ENCODE results near the gene HIRA. TPM values are rescaled to one million over a fixed set of nuclear protein-coding genes. Genes with fewer than 3 reads are reported as not detected.
A peak's percentile ranks its signal among the peaks of the same experiment; 100 is the strongest.

HIRA gene
- total RNA-seq, 2 donors from 2014 or later: 15.3 to 21.8 TPM

DNA sequence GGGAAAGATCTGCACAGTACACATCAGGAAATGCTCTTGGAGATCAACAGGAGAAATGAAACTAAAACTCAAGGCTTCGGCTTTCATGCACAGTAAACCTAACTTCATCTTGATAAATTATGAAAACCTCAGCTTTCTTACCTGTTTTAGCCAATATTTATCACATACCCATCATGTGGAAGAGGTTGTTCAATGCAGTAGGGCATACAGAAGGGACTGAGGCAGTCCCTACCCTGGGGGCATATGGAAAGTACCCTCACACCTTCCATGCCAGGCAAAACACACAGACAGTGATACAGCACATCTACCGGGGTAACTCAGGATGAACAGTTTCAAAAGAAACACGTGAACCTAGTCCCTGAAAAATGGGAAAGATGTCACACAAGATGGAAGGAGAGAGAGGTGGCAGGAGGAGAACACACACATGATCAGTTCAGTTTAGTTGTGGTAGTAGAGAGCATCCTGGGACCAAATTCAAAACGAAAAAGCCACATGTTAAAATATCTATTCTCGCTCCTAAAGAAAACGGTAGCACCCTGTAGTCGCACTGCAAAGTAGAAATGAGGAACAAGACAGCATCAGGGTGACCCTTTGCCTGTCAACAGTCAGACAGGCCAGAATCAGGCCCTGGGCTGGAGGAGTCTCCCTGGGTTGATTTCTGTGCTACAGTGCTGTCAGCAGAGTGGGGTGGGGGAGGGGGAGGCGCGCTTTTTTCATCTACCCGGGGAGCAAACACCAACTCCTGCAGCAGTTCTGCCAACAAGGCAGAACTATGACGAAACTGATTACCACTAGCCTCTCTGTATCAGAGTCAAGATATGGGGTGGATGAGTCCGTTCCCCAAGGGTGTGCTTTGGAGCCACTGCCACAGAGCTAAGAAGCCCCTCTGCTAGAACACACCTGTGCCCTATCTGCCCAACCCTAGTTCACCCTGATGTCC is 1.3 kb downstream of the HIRA start:
- DNase-seq (ENCODE audit: low spot score): no peak
- TF ChIP-seq POLR2A (IDR thresholded peaks at IDR 0.05) (no peak), POLR2AphosphoS5 (IDR thresholded peaks at IDR 0.05) (no peak), CTCF (IDR thresholded peaks at IDR 0.05) (no peak)

GRCh38 chr22:19424186-19424500 is 7.4 kb downstream of the HIRA start:
- Histone ChIP-seq H3K27me3 (replicated peaks; ENCODE audit: insufficient read depth) (no peaks in the 10 kb centered on the region), H3K4me3 (no peak overlapping the region), H3K4me1 (replicated peaks) (no peaks in the 10 kb centered on the region), H3K27ac (no peak overlapping the region), H3K9me3 (no peaks in the 10 kb centered on the region), H3K36me3 (no peaks in the 10 kb centered on the region)
- DNase-seq (ENCODE audit: low spot score): no peak
- WGBS: 90% methylated on average over 3 of the region's 3 CpGs
- intact Hi-C loops (cut with DNase I): no loop called here
- TF ChIP-seq POLR2AphosphoS5 (IDR thresholded peaks at IDR 0.05): no peak
- no peak for TF ChIP-seq CTCF (IDR thresholded peaks at IDR 0.05)
- no peak for TF ChIP-seq POLR2A (IDR thresholded peaks at IDR 0.05)

More for the DNA sequence above, 1.3 kb downstream of the HIRA start:
- Histone ChIP-seq H3K4me1 (replicated peaks) (peaks cover 20% of the 10 kb centered on the region), H3K36me3 (peaks cover 0 to under 1% of the 10 kb centered on the region in 2 donors), H3K27me3 (replicated peaks; ENCODE audit: insufficient read depth) (no peaks in the 10 kb centered on the region), H3K4me3 (peak overlapping the region; percentile 59 to 77), H3K27ac (peak overlapping the region in 1 of 2 donors; percentile 40), H3K9me3 (no peaks in the 10 kb centered on the region)
- intact Hi-C loops (cut with DNase I): loop anchor here (5.0 kb wide), 1 partner anchor 248 kb away; no protein-coding TSS in a partner anchor
- WGBS: 19% methylated on average over 12 of the region's 12 CpGs

DNA sequence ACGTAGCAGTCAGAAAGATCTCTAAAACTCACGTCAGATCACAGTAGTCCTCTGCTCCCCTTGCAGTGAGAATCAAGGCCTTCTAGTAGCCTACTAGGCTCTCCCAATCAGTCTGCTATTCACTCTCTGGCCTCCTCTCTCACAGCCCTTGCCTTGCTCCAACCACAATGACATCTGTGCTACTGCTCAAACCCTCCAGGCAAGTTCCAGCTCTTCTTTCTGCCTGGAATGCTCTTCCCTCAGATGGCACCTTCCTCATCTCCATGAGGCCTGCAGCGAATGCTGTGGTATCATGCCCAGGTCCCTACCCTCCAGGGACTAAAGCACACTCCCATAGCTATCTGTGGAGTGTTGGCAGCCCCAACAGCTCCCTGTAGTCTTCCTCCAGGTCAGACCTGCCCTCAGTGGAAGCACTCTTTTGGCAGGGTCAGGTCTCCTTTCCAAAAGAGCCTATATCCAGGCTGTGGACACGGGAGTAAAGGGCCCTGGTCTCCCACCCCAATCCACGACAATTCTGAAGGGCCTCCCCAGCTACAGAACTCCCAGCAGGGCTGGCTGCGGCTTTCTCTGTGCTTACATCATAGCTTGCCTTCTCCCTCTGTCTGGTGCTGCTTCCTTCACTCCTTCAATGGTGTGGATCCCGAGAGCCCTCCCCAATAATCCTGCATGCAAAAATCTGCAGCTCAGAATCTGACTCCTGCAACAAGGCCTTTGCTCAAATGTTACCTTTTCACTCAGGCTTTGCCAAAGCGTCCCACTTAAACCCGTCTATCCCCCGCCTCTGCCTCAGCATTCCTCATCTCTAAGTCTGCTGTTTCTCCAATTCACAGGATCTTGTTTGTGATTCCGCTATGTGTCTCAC is 8.9 kb downstream of the HIRA start:
- intact Hi-C loops (cut with DNase I): no loop called here
- TF ChIP-seq CTCF (IDR thresholded peaks at IDR 0.05) (no peak), POLR2AphosphoS5 (IDR thresholded peaks at IDR 0.05) (no peak), POLR2A (IDR thresholded peaks at IDR 0.05) (no peak)
- H3K27ac ChIP-seq: no peak overlapping the region
- H3K27me3 ChIP-seq (replicated peaks; ENCODE audit: insufficient read depth): no peaks in the 10 kb centered on the region
- H3K36me3 ChIP-seq: no peaks in the 10 kb centered on the region
- DNase-seq (ENCODE audit: low spot score): no peak
- H3K4me1 ChIP-seq (replicated peaks): no peaks in the 10 kb centered on the region
- 84% methylated on average over 11 of the region's 11 CpGs for WGBS
- H3K4me3 ChIP-seq: no peak overlapping the region
- no peaks in the 10 kb centered on the region for H3K9me3 ChIP-seq

DNA sequence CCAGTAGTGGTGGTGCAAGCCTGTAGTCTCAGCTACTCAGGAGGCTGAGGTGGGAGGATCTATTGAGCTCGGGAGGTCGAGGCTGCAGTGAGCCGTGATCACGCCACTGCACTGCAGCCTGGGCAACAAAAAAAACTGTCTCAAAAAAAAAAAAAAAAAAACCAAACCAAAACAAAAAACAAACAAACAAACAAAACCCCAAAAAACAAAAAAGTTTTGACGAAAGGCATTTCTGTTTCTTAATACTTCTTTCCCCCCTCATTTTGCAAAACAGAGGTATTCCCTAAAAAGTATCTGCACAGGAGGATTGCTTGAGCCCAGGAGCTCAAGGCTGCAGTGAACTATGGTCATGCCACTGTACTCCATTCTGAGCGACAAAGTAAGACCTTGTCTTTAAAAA is 11.2 kb downstream of the HIRA start:
- TF ChIP-seq POLR2A (IDR thresholded peaks at IDR 0.05): no peak
- no peak for TF ChIP-seq CTCF (IDR thresholded peaks at IDR 0.05)
- no peak for TF ChIP-seq POLR2AphosphoS5 (IDR thresholded peaks at IDR 0.05)
- no peaks in the 10 kb centered on the region for H3K9me3 ChIP-seq
- no peak for DNase-seq (ENCODE audit: low spot score)
- H3K4me1 ChIP-seq (replicated peaks): no peaks in the 10 kb centered on the region
- H3K36me3 ChIP-seq: no peaks in the 10 kb centered on the region
- H3K4me3 ChIP-seq: no peak overlapping the region
- no peak overlapping the region for H3K27ac ChIP-seq
- intact Hi-C loops (cut with DNase I): no loop called here
- 91% methylated on average over 6 of the region's 6 CpGs for WGBS
- no peaks in the 10 kb centered on the region for H3K27me3 ChIP-seq (replicated peaks; ENCODE audit: insufficient read depth)

Measured in prostate gland (tissue), 2 donors.